A673 (cell line): ENCODE results near the gene USP2.

Experiments
- EZH2 ChIP-seq: fragments of 200-600 bp; sonication (generic); IDR thresholded peaks from 2 replicates; pipeline ENCODE4 v1.6.1; 2017; ENCODE audit warnings: borderline replicate concordance, low read depth, mild to moderate bottlenecking, mixed read lengths, antibody characterized with exemption, low read length; ENCODE audit not compliant: poor library complexity, severe bottlenecking
- TF ChIP-seq, protein P1 (sequence below): fragments of 300-800, 200-600 bp; sonication (generic); conservative IDR thresholded peaks from 2 replicates; pipeline ENCODE4 v1.5.1; 2017; ENCODE audit warnings: low read depth, mild to moderate bottlenecking, antibody characterized with exemption, low read length, moderate library complexity, mixed read lengths

- TF ChIP-seq EZH2: no peak
- TF ChIP-seq, protein P1, sequence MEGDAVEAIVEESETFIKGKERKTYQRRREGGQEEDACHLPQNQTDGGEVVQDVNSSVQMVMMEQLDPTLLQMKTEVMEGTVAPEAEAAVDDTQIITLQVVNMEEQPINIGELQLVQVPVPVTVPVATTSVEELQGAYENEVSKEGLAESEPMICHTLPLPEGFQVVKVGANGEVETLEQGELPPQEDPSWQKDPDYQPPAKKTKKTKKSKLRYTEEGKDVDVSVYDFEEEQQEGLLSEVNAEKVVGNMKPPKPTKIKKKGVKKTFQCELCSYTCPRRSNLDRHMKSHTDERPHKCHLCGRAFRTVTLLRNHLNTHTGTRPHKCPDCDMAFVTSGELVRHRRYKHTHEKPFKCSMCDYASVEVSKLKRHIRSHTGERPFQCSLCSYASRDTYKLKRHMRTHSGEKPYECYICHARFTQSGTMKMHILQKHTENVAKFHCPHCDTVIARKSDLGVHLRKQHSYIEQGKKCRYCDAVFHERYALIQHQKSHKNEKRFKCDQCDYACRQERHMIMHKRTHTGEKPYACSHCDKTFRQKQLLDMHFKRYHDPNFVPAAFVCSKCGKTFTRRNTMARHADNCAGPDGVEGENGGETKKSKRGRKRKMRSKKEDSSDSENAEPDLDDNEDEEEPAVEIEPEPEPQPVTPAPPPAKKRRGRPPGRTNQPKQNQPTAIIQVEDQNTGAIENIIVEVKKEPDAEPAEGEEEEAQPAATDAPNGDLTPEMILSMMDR: no peak
These were observed 37.3 kb upstream of the USP2 start for GRCh38 chr11:119418759-119419158.
